ENCODE results near the gene SRRM4.

SRRM4 gene

DNA sequence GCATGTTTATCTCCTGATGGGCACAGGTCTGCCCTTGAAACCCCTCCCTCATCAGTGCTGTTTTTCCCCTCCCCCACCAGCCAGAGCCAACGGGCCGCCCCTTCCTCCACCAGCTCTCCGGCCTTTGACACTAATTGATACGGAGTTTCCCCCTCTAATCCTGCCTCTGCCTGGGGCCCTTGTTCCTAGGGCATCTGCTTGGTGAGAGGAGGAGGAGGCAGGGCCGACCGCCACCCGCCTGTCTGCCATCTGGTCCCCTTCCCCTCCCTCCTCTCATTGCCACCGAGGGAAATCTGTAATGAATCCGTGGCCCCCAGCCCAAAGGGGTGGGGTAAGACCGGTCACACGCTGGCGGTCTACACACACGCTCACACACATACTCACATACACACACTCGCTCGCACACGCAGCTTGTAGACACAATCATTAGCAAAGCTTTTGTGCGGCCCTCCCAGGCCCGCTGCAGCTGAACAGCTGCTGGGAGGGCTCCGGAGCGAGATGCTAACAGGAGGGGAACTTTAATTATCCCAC, 27.4 kb downstream of the SRRM4 start:
- TF ChIP-seq, protein P1, sequence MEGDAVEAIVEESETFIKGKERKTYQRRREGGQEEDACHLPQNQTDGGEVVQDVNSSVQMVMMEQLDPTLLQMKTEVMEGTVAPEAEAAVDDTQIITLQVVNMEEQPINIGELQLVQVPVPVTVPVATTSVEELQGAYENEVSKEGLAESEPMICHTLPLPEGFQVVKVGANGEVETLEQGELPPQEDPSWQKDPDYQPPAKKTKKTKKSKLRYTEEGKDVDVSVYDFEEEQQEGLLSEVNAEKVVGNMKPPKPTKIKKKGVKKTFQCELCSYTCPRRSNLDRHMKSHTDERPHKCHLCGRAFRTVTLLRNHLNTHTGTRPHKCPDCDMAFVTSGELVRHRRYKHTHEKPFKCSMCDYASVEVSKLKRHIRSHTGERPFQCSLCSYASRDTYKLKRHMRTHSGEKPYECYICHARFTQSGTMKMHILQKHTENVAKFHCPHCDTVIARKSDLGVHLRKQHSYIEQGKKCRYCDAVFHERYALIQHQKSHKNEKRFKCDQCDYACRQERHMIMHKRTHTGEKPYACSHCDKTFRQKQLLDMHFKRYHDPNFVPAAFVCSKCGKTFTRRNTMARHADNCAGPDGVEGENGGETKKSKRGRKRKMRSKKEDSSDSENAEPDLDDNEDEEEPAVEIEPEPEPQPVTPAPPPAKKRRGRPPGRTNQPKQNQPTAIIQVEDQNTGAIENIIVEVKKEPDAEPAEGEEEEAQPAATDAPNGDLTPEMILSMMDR (IDR thresholded peaks at IDR 0.05; ENCODE audit: insufficient read depth, missing control alignments) = no peak
- DNase-seq (ENCODE audit: insufficient read length, low spot score) = peak; percentile 37
- peak; percentile 16 for FAIRE-seq

GRCh38 chr12:119011231-119011630, 29.9 kb downstream of the SRRM4 start:
- FAIRE-seq (no peak), DNase-seq (ENCODE audit: insufficient read length, low spot score) (no peak)
- TF ChIP-seq, protein P1 (IDR thresholded peaks at IDR 0.05; ENCODE audit: insufficient read depth, missing control alignments) = no peak

DNA sequence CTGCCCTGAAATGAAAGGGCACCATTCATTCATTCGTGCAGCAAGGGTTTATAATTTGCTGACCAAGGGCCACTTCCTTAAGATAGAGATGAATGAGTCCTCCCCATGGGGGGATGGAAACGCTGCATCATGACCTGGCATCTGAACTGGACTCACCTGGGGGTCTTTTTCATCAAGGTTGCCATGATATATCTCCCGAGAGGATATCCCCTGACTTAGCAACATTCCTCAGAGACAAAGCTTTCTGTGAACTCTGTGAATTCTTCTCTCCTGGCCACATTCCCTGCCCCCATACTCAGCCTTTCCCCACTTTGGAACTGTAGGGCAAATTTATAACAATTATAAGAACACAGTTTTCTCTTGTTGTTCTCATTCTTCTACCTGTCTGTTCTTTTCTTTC, 30.8 kb downstream of the SRRM4 start:
- FAIRE-seq (no peak), DNase-seq (ENCODE audit: insufficient read length, low spot score) (no peak)
- TF ChIP-seq, protein P1 (IDR thresholded peaks at IDR 0.05; ENCODE audit: insufficient read depth, missing control alignments) = no peak

GRCh38 chr12:119013023-119013422, 31.7 kb downstream of the SRRM4 start:
- TF ChIP-seq, protein P1 (IDR thresholded peaks at IDR 0.05; ENCODE audit: insufficient read depth, missing control alignments) = no peak
- DNase-seq (ENCODE audit: insufficient read length, low spot score) (no peak), FAIRE-seq (no peak)

DNA sequence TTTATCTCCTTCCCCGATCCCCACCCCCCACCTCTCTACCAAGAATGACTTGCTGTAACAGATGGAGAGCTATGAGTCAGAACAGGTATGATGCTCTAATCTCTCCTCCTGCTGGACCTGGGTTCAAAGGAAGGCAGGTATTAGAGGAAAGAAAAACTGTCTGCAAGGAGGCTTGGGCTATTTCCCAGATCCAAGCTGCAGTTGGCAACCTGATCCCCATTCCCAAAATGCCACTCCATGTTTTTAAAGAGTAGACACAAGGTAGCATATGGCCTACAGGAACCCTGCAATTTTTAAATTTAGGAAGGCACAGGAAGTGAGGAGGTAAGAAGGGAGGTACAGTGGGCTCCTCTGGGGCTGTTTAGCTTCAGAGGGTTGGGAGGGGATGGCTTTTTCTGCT, 33.0 kb downstream of the SRRM4 start:
- FAIRE-seq = no peak
- DNase-seq (ENCODE audit: insufficient read length, low spot score) = no peak
- TF ChIP-seq, protein P1 (IDR thresholded peaks at IDR 0.05; ENCODE audit: insufficient read depth, missing control alignments) = no peak

DNA sequence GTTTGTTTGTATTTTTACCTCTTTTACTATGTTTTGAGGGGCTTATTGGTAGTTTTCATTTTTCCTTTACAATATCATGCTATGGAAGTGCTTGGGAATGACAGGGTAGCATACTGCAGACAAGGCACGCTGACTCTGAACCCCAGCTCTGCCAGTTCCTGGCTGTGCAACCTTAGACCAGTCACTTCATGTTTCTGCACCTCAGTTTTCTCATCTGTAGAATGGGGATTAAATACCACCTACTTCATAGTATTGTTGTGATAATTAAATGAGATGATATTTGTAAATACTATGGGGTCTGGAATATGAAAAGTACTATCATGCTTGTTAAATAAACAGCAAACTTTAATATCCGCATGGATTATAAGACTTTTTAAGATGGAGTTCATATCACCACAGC, 35.4 kb downstream of the SRRM4 start:
- FAIRE-seq = peak; percentile 6
- DNase-seq (ENCODE audit: insufficient read length, low spot score) = no peak
- TF ChIP-seq, protein P1 (IDR thresholded peaks at IDR 0.05; ENCODE audit: insufficient read depth, missing control alignments) = no peak

GRCh38 chr12:119019166-119019565, 37.8 kb downstream of the SRRM4 start:
- FAIRE-seq (no peak), DNase-seq (ENCODE audit: insufficient read length, low spot score) (no peak)
- TF ChIP-seq, protein P1 (IDR thresholded peaks at IDR 0.05; ENCODE audit: insufficient read depth, missing control alignments) = no peak

Measured in D721Med (cell line).